Subcutaneous abdominal adipose tissue (tissue), 5 donors: ENCODE results near the gene CAPN15.

Experiments used
- H3K27ac ChIP-seq: one replicate; pipeline ENCODE4 v1.7.0; 2013; ENCODE audit warnings: low read depth, mild to moderate bottlenecking, inconsistent platforms, low read length, moderate library complexity
- H3K27me3 ChIP-seq, 5 donors: one replicate each; pipeline ENCODE4 v1.7.0; 2013; ENCODE audit warnings: low read length in 5 of 5, inconsistent platforms in 1 of 5; ENCODE audit not compliant: control insufficient read depth in 5 of 5, insufficient read depth in 4 of 5
- H3K36me3 ChIP-seq, 5 donors: one replicate each; pipeline ENCODE4 v1.7.0; 2013; ENCODE audit warnings: low read length in 5 of 5; ENCODE audit not compliant: control insufficient read depth in 5 of 5, insufficient read depth in 5 of 5
- H3K4me1 ChIP-seq, 5 donors: one replicate each; pipeline ENCODE4 v1.7.0; 2013; ENCODE audit warnings: low read length in 5 of 5, mild to moderate bottlenecking in 3 of 5, moderate library complexity in 1 of 5; ENCODE audit not compliant: control insufficient read depth in 5 of 5, insufficient read depth in 5 of 5
- H3K4me3 ChIP-seq, 5 donors: one replicate each; pipeline ENCODE4 v1.7.0; 2013; ENCODE audit warnings: low read length in 5 of 5, low read depth in 1 of 5
- H3K9ac ChIP-seq, 5 donors: one replicate each; pipeline ENCODE4 v1.7.0; 2013; ENCODE audit warnings: low read length in 5 of 5, mild to moderate bottlenecking in 4 of 5, moderate library complexity in 3 of 5
- H3K9me3 ChIP-seq, 5 donors: one replicate each; pipeline ENCODE4 v1.7.0; 2013; ENCODE audit warnings: low read length in 5 of 5; ENCODE audit not compliant: control insufficient read depth in 5 of 5
- donor health status: healthy.
- donor health status: healthy.
- donor health status: healthy.
- donor health status: healthy.
- donor health status: healthy.

Gene CAPN15

DNA sequence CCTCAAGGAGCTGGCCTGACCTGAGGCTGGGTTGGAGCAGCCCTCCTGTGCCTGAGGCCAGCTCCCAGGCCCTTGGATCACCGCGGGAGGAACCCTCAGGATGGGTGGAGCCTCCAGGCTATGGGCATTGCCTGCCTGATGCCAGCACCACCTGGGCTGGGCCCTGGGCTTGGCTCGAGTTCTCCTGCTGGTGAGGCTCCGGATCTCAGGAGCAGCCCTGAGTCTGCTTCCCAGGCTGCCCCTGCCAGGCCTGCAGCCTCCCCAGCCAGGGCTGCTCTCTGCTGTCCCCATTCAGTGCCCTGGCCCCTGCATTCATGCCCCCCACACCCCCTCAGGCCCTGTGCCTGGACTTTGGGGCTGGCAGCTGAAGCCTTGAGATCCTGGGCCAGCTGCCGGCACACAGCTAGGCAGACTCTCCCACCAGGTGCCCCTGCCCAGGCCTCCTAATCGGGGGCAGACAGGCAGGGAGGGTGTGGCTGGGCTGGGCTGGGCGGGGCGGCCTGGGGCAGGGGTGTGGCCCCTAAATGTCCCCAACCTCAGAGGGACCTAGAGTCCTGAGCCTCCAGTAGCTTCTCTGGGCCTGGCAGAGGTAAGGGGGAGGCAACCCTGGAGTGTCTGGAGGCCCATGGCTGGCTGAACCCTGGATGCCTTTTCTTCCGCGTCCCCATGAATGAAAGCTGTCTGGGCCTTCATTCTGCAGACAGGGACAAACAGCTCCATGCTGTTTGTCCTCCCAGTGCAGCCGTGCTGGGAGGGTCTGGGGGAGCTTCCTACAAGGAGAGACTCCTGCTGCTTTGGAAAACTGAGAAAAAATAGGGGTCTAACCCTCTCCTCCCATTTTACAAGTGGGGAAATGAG, 41.1 kb downstream of the CAPN15 start:
- H3K9ac ChIP-seq = peak overlapping the region in 4 of 5 donors; percentile 56 to 83 (median 76)
- no peaks in the 10 kb centered on the region for H3K9me3 ChIP-seq
- peaks cover 5 to 53% (median 44%) of the 10 kb centered on the region in 5 donors for H3K4me1 ChIP-seq
- H3K36me3 ChIP-seq = peaks cover 0 to 3% (median 0%) of the 10 kb centered on the region in 5 donors
- peak overlapping the region; percentile 37 for H3K27ac ChIP-seq
- H3K27me3 ChIP-seq = peaks cover 0 to 2% (median 0%) of the 10 kb centered on the region in 5 donors
- peak overlapping the region; percentile 51 to 85 (median 70) for H3K4me3 ChIP-seq

GRCh38 chr16:569445-570254, 42.1 kb downstream of the CAPN15 start, which contains the start of gene PIGQ:
Gene PIGQ, plus strand, starts transcription at chr16:569968. Its CDS starts 4,107 bp downstream, at chr16:574075.
- no peaks in the 10 kb centered on the region for H3K27me3 ChIP-seq
- H3K9ac ChIP-seq = peak within 1 kb of the TSS in 4 of 5 donors; percentile 83 to 85 (median 84)
- peak within 1 kb of the TSS; percentile 76 to 85 (median 81) for H3K4me3 ChIP-seq
- no peaks in the 10 kb centered on the region for H3K9me3 ChIP-seq
- H3K27ac ChIP-seq = peak within 1 kb of the TSS; percentile 41
- peaks cover 0 to 13% (median 8%) of the 10 kb centered on the region in 5 donors for H3K36me3 ChIP-seq
- peaks cover 5 to 53% (median 44%) of the 10 kb centered on the region in 5 donors for H3K4me1 ChIP-seq

DNA sequence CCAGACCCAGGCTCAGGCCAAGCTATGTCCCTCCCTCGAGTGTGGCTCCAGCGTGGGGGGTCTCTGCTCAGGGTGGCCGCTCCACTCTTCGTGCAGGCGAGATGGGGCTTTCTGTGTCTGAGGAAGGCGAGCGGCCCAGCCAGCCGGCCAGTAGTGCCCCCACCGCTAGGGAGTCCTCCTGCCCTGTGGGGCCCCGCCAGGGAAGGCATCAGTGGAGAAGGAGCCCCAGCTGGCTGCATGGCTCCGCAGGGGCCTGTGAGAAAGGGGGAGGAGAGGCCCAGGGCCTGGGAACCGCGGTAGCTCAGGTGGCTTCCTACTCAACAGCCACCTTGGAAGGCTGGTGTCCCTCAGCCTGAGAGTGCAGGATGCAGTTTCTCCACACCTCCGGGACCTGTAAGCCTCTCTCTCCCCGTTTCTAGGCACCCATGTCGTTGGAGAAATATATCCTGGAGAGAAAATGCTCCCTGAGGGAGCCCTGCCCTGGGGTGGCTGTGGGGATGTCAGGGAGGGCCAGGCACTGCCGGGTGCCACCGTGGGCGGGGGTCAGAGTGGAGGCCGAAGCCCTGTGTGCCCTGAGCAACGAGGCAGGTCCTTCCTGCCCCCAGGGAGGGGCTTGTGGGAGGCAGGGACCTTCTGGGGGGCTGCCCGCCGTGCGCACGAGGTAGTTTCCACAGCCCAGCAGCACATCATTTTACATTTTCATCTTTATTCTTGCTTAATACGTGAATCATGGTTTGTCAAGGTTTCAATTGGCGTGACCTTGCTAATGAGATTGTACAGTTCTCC, 45.5 kb downstream of the CAPN15 start:
- Histone ChIP-seq H3K4me1 (peaks cover 4 to 29% (median 22%) of the 10 kb centered on the region in 5 donors), H3K9ac (no peak overlapping the region)

DNA sequence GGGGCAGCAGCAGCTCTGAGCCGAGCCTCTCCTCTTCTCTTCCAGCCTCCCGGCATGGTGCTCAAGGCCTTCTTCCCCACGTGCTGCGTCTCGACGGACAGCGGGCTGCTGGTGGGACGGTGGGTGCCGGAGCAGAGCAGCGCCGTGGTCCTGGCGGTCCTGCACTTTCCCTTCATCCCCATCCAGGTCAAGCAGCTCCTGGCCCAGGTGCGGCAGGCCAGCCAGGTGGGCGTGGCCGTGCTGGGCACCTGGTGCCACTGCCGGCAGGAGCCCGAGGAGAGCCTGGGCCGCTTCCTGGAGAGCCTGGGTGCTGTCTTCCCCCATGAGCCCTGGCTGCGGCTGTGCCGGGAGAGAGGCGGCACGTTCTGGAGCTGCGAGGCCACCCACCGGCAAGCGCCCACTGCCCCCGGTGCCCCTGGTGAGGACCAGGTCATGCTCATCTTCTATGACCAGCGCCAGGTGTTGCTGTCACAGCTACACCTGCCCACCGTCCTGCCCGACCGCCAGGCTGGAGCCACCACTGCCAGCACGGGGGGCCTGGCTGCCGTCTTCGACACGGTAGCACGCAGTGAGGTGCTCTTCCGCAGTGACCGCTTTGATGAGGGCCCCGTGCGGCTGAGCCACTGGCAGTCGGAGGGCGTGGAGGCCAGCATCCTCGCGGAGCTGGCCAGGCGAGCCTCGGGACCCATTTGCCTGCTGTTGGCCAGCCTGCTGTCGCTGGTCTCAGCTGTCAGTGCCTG, 46.7 kb downstream of the CAPN15 start:
- no peak overlapping the region for H3K27ac ChIP-seq
- peaks cover 1 to 21% (median 15%) of the 10 kb centered on the region in 5 donors for H3K4me1 ChIP-seq
- H3K9me3 ChIP-seq = no peaks in the 10 kb centered on the region
- H3K4me3 ChIP-seq = no peak overlapping the region
- H3K27me3 ChIP-seq = no peaks in the 10 kb centered on the region
- H3K9ac ChIP-seq = no peak overlapping the region
- H3K36me3 ChIP-seq = peaks cover 0 to 33% (median 21%) of the 10 kb centered on the region in 5 donors

More for the DNA sequence above, 45.5 kb downstream of the CAPN15 start:
- no peaks in the 10 kb centered on the region for H3K27me3 ChIP-seq
- peaks cover 0 to 33% (median 21%) of the 10 kb centered on the region in 5 donors for H3K36me3 ChIP-seq
- no peak overlapping the region for H3K27ac ChIP-seq
- H3K4me3 ChIP-seq = no peak overlapping the region
- no peaks in the 10 kb centered on the region for H3K9me3 ChIP-seq

DNA sequence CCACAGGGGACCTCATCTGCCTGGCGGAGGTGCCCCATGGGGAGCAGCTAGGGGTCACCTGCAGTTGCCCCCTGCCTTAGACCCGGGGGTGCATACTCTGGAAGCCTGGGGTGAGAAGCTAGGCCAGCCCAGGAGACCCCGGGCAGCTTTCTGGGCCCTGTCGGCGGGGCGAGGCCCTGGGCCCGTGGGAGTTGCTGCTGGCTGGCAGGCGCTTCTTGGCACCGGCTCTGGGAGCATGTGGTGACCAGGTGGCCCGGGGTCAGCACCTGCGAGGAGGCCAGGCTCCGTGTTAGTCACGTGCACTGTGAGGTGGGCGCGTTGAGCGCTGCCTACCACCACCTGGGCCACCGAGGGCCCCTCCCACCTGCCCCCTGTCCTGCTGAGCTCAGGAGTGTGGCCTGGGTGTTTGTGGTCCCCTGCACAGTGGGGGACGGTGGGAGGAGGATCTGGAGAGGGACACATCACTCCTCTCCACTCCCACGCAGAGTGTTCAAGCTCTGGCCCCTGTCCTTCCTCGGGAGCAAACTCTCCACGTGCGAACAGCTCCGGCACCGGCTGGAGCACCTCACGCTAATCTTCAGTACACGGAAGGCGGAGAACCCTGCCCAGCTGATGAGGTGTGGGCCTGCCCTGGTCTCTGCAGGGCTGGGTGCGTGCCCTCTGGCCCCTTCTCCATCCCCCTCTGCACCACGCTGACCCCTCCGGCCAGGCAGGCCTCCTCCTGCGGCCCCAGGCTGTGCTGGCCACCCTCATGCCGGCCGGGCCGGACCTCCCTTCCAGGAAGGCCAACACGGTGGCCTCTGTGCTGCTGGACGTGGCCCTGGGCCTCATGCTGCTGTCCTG, 48.1 kb downstream of the CAPN15 start:
- Histone ChIP-seq H3K9ac (no peak overlapping the region), H3K27ac (no peak overlapping the region), H3K9me3 (no peaks in the 10 kb centered on the region), H3K36me3 (peaks cover 0 to 41% (median 21%) of the 10 kb centered on the region in 5 donors), H3K4me3 (no peak overlapping the region), H3K27me3 (no peaks in the 10 kb centered on the region), H3K4me1 (peaks cover 0 to 14% (median 7%) of the 10 kb centered on the region in 5 donors)

DNA sequence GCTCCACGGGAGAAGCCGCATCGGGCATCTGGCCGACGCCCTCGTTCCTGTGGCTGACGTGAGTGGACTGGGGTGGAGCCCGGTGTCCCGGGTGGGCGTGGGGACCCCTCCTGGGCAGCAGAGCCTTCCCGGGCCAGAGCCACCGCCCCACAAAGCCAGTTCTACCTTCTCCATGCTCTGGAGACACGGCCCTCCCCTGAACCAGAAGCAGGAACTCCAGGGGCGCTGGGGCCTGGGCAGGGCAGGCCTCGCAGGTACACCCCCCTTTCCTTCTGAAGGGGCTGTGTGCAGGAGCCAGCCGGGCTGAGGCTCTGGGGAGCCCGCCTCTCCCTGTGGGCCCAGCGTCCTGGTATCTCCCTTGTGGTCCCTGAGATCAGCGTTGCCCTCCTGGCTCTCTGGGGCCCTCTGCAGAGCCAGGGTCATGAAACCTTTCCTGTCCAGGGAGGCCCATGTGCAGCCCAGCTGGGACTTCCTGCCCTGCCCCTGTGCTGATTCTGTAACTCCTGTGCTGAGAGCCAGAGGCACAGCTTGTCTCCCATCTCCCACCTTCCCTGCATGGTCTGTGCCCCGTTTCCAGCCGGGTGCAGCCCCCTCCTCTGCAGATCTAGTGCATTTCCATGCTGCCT, 48.8 kb downstream of the CAPN15 start:
- H3K27ac ChIP-seq = no peak overlapping the region
- no peak overlapping the region for H3K4me3 ChIP-seq
- H3K27me3 ChIP-seq = no peaks in the 10 kb centered on the region
- no peaks in the 10 kb centered on the region for H3K9me3 ChIP-seq
- no peak overlapping the region for H3K9ac ChIP-seq
- H3K36me3 ChIP-seq = peaks cover 0 to 47% (median 25%) of the 10 kb centered on the region in 5 donors
- H3K4me1 ChIP-seq = peaks cover 0 to 7% (median 0%) of the 10 kb centered on the region in 5 donors

DNA sequence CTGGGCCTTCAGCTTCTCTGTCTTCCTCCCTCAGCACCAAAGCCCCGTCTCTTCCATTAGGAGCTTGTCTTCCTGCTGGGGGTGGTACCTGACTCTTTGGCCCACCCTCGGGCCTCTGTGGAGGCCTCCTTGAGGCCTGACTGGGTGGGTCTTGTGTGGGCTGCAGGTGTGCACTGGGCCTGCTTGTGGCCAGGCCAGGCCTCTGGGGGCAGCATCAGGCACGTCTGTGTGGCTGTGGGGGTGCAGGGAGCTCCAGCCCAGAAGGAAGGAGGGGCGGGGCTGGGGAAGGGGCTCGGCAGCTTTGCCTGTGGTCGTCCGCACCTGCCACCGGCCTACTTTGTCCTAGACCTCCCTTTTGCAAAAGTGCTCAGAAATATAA, 49.3 kb downstream of the CAPN15 start:
- Histone ChIP-seq H3K27ac (no peak overlapping the region), H3K27me3 (no peaks in the 10 kb centered on the region), H3K36me3 (peaks cover 0 to 47% (median 25%) of the 10 kb centered on the region in 5 donors), H3K4me1 (peaks cover 0 to 4% (median 0%) of the 10 kb centered on the region in 5 donors), H3K9me3 (no peaks in the 10 kb centered on the region), H3K9ac (no peak overlapping the region), H3K4me3 (no peak overlapping the region)

DNA sequence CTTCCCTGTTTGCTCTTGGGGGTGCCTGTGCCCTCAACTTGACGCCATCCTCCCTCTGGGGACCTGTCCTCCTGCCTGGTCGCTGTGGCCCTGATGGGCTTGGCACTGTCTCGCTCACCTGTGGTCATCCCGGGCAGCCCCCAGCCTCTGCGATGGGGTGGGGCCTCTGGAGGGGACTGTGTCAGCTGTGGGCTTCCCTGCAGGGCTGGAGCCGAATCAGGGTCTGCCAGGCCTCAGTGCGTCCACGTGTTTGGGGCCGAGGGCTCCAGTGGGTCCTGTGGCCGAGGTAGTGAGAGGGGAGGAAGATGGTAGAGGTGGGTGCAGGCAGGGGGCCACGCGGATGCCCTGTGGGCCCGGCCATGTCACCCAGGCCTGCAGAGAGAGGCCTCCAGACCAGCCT, 50.3 kb downstream of the CAPN15 start:
- H3K27ac ChIP-seq = no peak overlapping the region
- no peaks in the 10 kb centered on the region for H3K27me3 ChIP-seq
- peaks cover 0 to 54% (median 26%) of the 10 kb centered on the region in 5 donors for H3K36me3 ChIP-seq
- no peak overlapping the region for H3K9ac ChIP-seq
- H3K9me3 ChIP-seq = no peaks in the 10 kb centered on the region
- H3K4me1 ChIP-seq = peaks cover 0 to 4% (median 0%) of the 10 kb centered on the region in 5 donors
- H3K4me3 ChIP-seq = no peak overlapping the region
